ENCODE data around the gene B4GALT2. TPM values are rescaled to one million over a fixed set of nuclear protein-coding genes. Genes with fewer than 3 reads are reported as not detected.

Gene B4GALT2
- total and polyA plus RNA-seq, 9 of the 15 experiments (the other 6 are each of a cell fraction or from before 2014, with no cell fraction given) = 1.3 to 86.8 (median 43.8) TPM

- no peak for FAIRE-seq
- 45% methylated on average over 9 of the region's 9 CpGs for WGBS (ENCODE audit: insufficient coverage, low coverage, missing lambda C conversion rate)
- intact Hi-C loops (cut with micrococcal nuclease) = no loop called here
Measured at GRCh38 chr1:43970911-43971310, 8.1 kb upstream of the B4GALT2 start.

More at GRCh38 chr1:43970911-43971310, 8.1 kb upstream of the B4GALT2 start:
- Histone ChIP-seq H3K9me3 (replicated peaks; ENCODE audit: control insufficient read depth, insufficient read depth, low read depth, low read length) (no peaks in the 10 kb centered on the region), H3K4me1 (replicated peaks in 1 of 2; ENCODE audit: control insufficient read depth in 2 of 2, insufficient read depth in 2 of 2, low read length in 2 of 2) (peaks cover 15 to 39% of the 10 kb centered on the region in 2 experiments), H3K36me3 (ENCODE audit: control insufficient read depth, insufficient read depth, low read length) (peaks cover 39% of the 10 kb centered on the region), H2AFZ (ENCODE audit: low read depth, low read length) (no peak overlapping the region), H3K9me1 (ENCODE audit: control insufficient read depth, insufficient read depth, low read length) (peaks cover 4% of the 10 kb centered on the region), H3K4me2 (ENCODE audit: insufficient read depth, low read length) (peak overlapping the region; percentile 98), H3K27ac (ENCODE audit: extremely low read depth, low read depth, low read length) (no peak overlapping the region; the same call in 2 of the 3 replicates), H3K27me3 (ENCODE audit: control insufficient read depth in 2 of 2, insufficient read depth in 2 of 2, low read length in 2 of 2) (no peaks in the 10 kb centered on the region), H3K79me2 (ENCODE audit: control insufficient read depth, insufficient read depth, low read length) (peaks cover 28% of the 10 kb centered on the region), H3K9ac (ENCODE audit: insufficient read depth in 1 of 2, low read depth in 2 of 2, low read length in 2 of 2) (peak overlapping the region; percentile 81 to 99), H3K4me3 (peak overlapping the region; percentile 100), H4K20me1 (replicated peaks; ENCODE audit: control insufficient read depth, insufficient read depth, low read length) (peaks cover 5% of the 10 kb centered on the region; the same call in 1 of the 2 replicates)
- POLR2A ChIA-PET = interaction anchor here (0.7 to 1.4 kb wide), 6 partner anchors 9 to 561 kb away, joined by 3 to 7 read pairs (median 4); no protein-coding TSS in a partner anchor
- in situ Hi-C loops (cut with MboI) = no loop called here
- no peak for TF ChIP-seq ZNF146 (CRISPR knock-in tag; IDR thresholded peaks at IDR 0.05; ENCODE audit: unreplicated experiment)
- TF ChIP-seq CBX2 (IDR thresholded peaks at IDR 0.05; ENCODE audit: insufficient read depth, low read length, poor library complexity, severe bottlenecking) = no peak
- no peak for TF ChIP-seq PREB (CRISPR knock-in tag; IDR thresholded peaks at IDR 0.05)
- TF ChIP-seq HES1 (IDR thresholded peaks at IDR 0.05; ENCODE audit: low read depth) = no peak
- no peak for TF ChIP-seq MECOM (CRISPR knock-in tag; IDR thresholded peaks at IDR 0.05)
- no peak for TF ChIP-seq ETV5 (CRISPR knock-in tag; IDR thresholded peaks at IDR 0.05; ENCODE audit: low read depth)
- no peak for TF ChIP-seq ILK (tag; IDR thresholded peaks at IDR 0.05; ENCODE audit: borderline replicate concordance, low read depth)
- no peak for ATAC-seq
- no TSS peak for BruUV-seq (replicated peaks)
- CTCF ChIA-PET (ENCODE audit: low intra/inter-chr PET ratio) = interaction anchor here (0.5 kb wide), 1 partner anchor 127 kb away, joined by 3 read pairs; no protein-coding TSS in a partner anchor
- peak in 2 of 4 experiments; percentile 29 to 39 for DNase-seq (ENCODE audit: extremely low read depth in 1 of 4, low spot score in 3 of 4)

Data from K562 (cell line).